SK-N-SH treated with all-trans-retinoic acid at 6 μM for 48 hours (cell line): ENCODE results near the gene CALHM1.

ENCODE experiments used
- ATAC-seq: fragments of 200-7000 bp; cut with Tn5 transposase; 3 replicates; pipeline ENCODE4 v1.9.1; 2020; ENCODE audit warnings: mild to moderate bottlenecking, moderate library complexity
- ARNTL ChIP-seq: fragments of 450-650 bp; formaldehyde crosslinking; IDR thresholded peaks from 2 replicates; pipeline ENCODE4 v1.5.0; 2020; ENCODE audit warnings: low read depth, mild to moderate bottlenecking, moderate library complexity, borderline replicate concordance
- BACH2 ChIP-seq: fragments of 250-450 bp; sonication (Bioruptor Pico); IDR thresholded peaks from 2 replicates; pipeline ENCODE4 v1.9.0; 2021; ENCODE audit warnings: mild to moderate bottlenecking, borderline replicate concordance
- CREB5 ChIP-seq: fragments of 250-450 bp; sonication (Bioruptor Pico); IDR thresholded peaks from 2 replicates; pipeline ENCODE4 v1.5.1; 2020; ENCODE audit warnings: low read depth, mild to moderate bottlenecking, moderate library complexity
- CSDC2 ChIP-seq: fragments of 250-450 bp; sonication (Bioruptor Pico); IDR thresholded peaks from 2 replicates; pipeline ENCODE4 v1.5.0; 2020; ENCODE audit warnings: mild to moderate bottlenecking, moderate library complexity
- CSRNP3 ChIP-seq: fragments of 250-450 bp; sonication (Bioruptor Pico); IDR thresholded peaks from 2 replicates; pipeline ENCODE4 v1.5.1; 2021; ENCODE audit warnings: mild to moderate bottlenecking, moderate library complexity
- ESRRG ChIP-seq: fragments of 250-450 bp; sonication (Bioruptor Pico); IDR thresholded peaks from 2 replicates; pipeline ENCODE4 v1.6.1; 2021; ENCODE audit warnings: mild to moderate bottlenecking
- GLIS3 ChIP-seq: fragments of 250-450 bp; sonication (Bioruptor Pico); IDR thresholded peaks from 2 replicates; pipeline ENCODE4 v1.5.0; 2020; ENCODE audit warnings: mild to moderate bottlenecking, moderate library complexity
- ISL1 ChIP-seq: fragments of 250-450 bp; sonication (Bioruptor Pico); IDR thresholded peaks from 2 replicates; pipeline ENCODE4 v2.1.2; 2022; ENCODE audit warnings: mild to moderate bottlenecking, moderate library complexity
- OSR1 ChIP-seq: fragments of 250-450 bp; sonication (Bioruptor Pico); IDR thresholded peaks from 2 replicates; pipeline ENCODE4 v1.8.0; 2022; ENCODE audit warnings: moderate library complexity, mild to moderate bottlenecking, inconsistent platforms
- PPARA ChIP-seq: fragments of 250-450 bp; sonication (Bioruptor Pico); IDR thresholded peaks from 2 replicates; pipeline ENCODE4 v1.5.0; 2020; ENCODE audit warnings: mild to moderate bottlenecking, borderline replicate concordance
- RARB ChIP-seq: fragments of 250-450 bp; sonication (Bioruptor Pico); IDR thresholded peaks from 2 replicates; pipeline ENCODE4 v1.8.0; 2021; ENCODE audit warnings: mild to moderate bottlenecking, moderate library complexity
- SNAI2 ChIP-seq: fragments of 250-450 bp; sonication (Bioruptor Pico); IDR thresholded peaks from 2 replicates; pipeline ENCODE4 v1.5.0; 2020; ENCODE audit warnings: mild to moderate bottlenecking, moderate library complexity
- TCF4 ChIP-seq: fragments of 250-450 bp; sonication (Bioruptor Pico); IDR thresholded peaks from 2 replicates; pipeline ENCODE4 v1.8.0; 2021; ENCODE audit warnings: mild to moderate bottlenecking, moderate library complexity, borderline replicate concordance
- TOX ChIP-seq: fragments of 250-450 bp; sonication (Bioruptor Pico); IDR thresholded peaks from 2 replicates; pipeline ENCODE4 v1.8.0; 2021; ENCODE audit warnings: mild to moderate bottlenecking, moderate library complexity, borderline replicate concordance
- TSHZ2 ChIP-seq: fragments of 250-450 bp; sonication (Bioruptor Pico); IDR thresholded peaks from 2 replicates; pipeline ENCODE4 v1.5.0; 2020; ENCODE audit warnings: mild to moderate bottlenecking, moderate library complexity
- ZC3H10 ChIP-seq: fragments of 250-450 bp; sonication (Bioruptor Pico); IDR thresholded peaks from 2 replicates; pipeline ENCODE4 v1.5.1; 2021; ENCODE audit warnings: mild to moderate bottlenecking, moderate library complexity
- ZFP3 ChIP-seq: fragments of 250-450 bp; sonication (Bioruptor Pico); IDR thresholded peaks from 2 replicates; pipeline ENCODE4 v1.5.0; 2020; ENCODE audit warnings: mild to moderate bottlenecking, moderate library complexity
- ZFP30 ChIP-seq: fragments of 450-650 bp; formaldehyde crosslinking; IDR thresholded peaks from 2 replicates; pipeline ENCODE4 v1.5.0; 2022; ENCODE audit warnings: mild to moderate bottlenecking, moderate library complexity
- ZNF565 ChIP-seq: fragments of 450-650 bp; formaldehyde crosslinking; conservative IDR thresholded peaks from 2 replicates; pipeline ENCODE4 v1.5.0; 2020; ENCODE audit warnings: low read depth, mild to moderate bottlenecking, moderate library complexity
- ZNF70 ChIP-seq: fragments of 450-650 bp; formaldehyde crosslinking; IDR thresholded peaks from 2 replicates; pipeline ENCODE4 v1.5.0; 2020; ENCODE audit warnings: mild to moderate bottlenecking, moderate library complexity
- ZNF8 ChIP-seq: fragments of 450-650 bp; formaldehyde crosslinking; IDR thresholded peaks from 2 replicates; pipeline ENCODE4 v1.5.0; 2020; ENCODE audit warnings: mild to moderate bottlenecking, moderate library complexity
- TF ChIP-seq, protein P1 (sequence below): fragments of 250-450 bp; sonication (Bioruptor Pico); IDR thresholded peaks from 2 replicates; pipeline ENCODE4 v1.8.0; 2021; ENCODE audit warnings: low read depth, mild to moderate bottlenecking, moderate library complexity, borderline replicate concordance
- TF ChIP-seq, protein P2 (sequence below): fragments of 250-450 bp; sonication (Bioruptor Pico); IDR thresholded peaks from 2 replicates; pipeline ENCODE4 v1.8.0; 2020; ENCODE audit warnings: mild to moderate bottlenecking, moderate library complexity, borderline replicate concordance

The CALHM1 gene

DNA sequence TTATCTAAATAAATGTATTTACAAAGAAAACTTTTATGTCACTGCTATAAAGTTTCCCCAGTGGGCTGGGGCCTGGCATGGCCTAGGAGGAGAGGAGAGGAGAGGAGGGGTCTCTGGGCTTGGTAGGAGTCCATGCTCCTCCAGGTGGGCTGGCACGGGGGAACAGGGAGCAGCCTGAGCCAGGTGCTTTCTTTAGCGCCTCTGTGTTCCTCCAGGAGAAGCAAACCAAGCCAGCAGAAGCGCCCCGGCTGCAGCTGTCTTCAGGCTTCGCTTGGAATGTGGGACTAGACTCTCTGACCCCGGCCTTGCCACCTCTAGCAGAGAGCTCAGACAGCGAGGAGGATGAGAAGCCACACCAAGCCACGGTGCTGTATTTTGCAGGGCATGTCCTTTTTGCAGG lies 17.1 kb downstream of the CALHM1 start (continued):
- TF ChIP-seq ZC3H10 (CRISPR knock-in tag) = no peak

DNA sequence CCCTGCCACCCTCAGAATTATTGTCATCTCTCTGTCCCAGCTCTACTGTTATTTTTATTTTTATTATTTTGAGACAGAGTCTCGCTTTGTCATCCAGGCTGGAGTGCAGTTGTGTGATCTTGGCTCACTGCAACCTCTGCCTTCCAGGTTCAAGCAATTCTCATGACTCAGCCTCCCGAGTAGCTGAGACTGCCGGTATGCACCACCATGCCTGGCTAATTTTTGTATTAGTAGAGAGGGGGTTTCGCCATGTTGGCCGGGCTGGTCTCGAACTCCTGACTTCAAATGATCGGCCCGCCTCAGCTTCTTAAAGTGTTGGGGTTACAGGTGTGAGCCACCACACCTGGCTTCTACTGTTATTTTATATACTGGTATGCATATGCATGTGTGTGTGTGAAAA lies 17.5 kb downstream of the CALHM1 start:
- TF ChIP-seq ESRRG (CRISPR knock-in tag) (no peak), CSDC2 (CRISPR knock-in tag) (no peak), ZFP3 (CRISPR knock-in tag) (no peak), PPARA (no peak), OSR1 (CRISPR knock-in tag) (no peak), ZNF70 (CRISPR knock-in tag) (no peak), ZFP30 (CRISPR knock-in tag) (no peak), ISL1 (no peak), TSHZ2 (CRISPR knock-in tag) (no peak), ZC3H10 (CRISPR knock-in tag) (no peak), ARNTL (CRISPR knock-in tag) (no peak), ZNF8 (CRISPR knock-in tag) (no peak), SNAI2 (no peak), GLIS3 (no peak), BACH2 (CRISPR knock-in tag) (no peak), TOX (no peak), CSRNP3 (CRISPR knock-in tag) (no peak)
- ATAC-seq = no peak

DNA sequence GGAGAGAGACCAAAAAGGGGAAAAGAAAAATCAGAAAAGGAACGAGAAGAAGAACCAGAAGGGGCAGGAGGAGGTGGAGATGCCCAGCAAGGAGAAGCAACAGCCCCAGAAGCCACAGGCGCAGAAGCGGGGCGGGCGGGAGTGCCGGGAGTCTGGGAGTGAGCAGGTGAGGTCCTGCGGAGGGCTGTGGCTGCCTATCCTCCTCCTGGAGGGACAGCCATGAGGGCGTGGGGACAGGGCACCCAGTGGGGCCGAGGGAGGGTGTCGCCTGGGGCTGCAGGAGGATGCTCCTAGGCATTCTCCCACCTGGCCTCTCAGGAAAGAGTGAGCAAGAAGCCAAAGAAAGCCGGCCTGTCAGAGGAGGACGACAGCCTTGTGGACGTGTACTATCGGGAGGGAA lies 18.3 kb downstream of the CALHM1 start:
- TF ChIP-seq ZC3H10 (CRISPR knock-in tag) (no peak), ZFP3 (CRISPR knock-in tag) (no peak), PPARA (no peak), RARB (CRISPR knock-in tag) (no peak), TOX (no peak), TCF4 (CRISPR knock-in tag) (no peak), ESRRG (CRISPR knock-in tag) (no peak), TSHZ2 (CRISPR knock-in tag) (no peak), ZNF70 (CRISPR knock-in tag) (no peak), ZNF8 (CRISPR knock-in tag) (no peak), OSR1 (CRISPR knock-in tag) (no peak), CREB5 (CRISPR knock-in tag) (no peak), GLIS3 (no peak), CSRNP3 (CRISPR knock-in tag) (no peak), ZNF565 (CRISPR knock-in tag) (no peak), ZFP30 (CRISPR knock-in tag) (no peak)
- TF ChIP-seq, protein P1, sequence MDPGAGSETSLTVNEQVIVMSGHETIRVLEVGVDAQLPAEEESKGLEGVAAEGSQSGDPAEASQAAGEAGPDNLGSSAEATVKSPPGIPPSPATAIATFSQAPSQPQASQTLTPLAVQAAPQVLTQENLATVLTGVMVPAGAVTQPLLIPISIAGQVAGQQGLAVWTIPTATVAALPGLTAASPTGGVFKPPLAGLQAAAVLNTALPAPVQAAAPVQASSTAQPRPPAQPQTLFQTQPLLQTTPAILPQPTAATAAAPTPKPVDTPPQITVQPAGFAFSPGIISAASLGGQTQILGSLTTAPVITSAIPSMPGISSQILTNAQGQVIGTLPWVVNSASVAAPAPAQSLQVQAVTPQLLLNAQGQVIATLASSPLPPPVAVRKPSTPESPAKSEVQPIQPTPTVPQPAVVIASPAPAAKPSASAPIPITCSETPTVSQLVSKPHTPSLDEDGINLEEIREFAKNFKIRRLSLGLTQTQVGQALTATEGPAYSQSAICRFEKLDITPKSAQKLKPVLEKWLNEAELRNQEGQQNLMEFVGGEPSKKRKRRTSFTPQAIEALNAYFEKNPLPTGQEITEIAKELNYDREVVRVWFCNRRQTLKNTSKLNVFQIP = no peak
- TF ChIP-seq, protein P2, sequence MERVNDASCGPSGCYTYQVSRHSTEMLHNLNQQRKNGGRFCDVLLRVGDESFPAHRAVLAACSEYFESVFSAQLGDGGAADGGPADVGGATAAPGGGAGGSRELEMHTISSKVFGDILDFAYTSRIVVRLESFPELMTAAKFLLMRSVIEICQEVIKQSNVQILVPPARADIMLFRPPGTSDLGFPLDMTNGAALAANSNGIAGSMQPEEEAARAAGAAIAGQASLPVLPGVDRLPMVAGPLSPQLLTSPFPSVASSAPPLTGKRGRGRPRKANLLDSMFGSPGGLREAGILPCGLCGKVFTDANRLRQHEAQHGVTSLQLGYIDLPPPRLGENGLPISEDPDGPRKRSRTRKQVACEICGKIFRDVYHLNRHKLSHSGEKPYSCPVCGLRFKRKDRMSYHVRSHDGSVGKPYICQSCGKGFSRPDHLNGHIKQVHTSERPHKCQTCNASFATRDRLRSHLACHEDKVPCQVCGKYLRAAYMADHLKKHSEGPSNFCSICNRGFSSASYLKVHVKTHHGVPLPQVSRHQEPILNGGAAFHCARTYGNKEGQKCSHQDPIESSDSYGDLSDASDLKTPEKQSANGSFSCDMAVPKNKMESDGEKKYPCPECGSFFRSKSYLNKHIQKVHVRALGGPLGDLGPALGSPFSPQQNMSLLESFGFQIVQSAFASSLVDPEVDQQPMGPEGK (CRISPR knock-in tag) = no peak
- ATAC-seq = no peak
